Ureter (tissue), 1 donor: ENCODE measurements around the gene BRIP1. TPM values are rescaled to one million over a fixed set of nuclear protein-coding genes. Genes with fewer than 3 reads are reported as not detected.
"Not testable (repeated sequence)": the region's sequence is repeated elsewhere in the genome, so short reads cannot be mapped to it uniquely, and the experiment has no call there.

Source experiments
- DNase-seq: peaks from one replicate; pipeline ENCODE4 v3.0.0-alpha.2; 2020; ENCODE audit warnings: low spot score
- total RNA-seq: library from RNA; stranded (reverse); gene quantifications from one replicate; pipeline ENCODE4 v1.2.4, GENCODE V29; 2023
- donor health status: DM: yes; HTN: yes; CAD: no.

Gene BRIP1
- total RNA-seq, 1 donor from 2014 or later: 2.0 TPM

DNA sequence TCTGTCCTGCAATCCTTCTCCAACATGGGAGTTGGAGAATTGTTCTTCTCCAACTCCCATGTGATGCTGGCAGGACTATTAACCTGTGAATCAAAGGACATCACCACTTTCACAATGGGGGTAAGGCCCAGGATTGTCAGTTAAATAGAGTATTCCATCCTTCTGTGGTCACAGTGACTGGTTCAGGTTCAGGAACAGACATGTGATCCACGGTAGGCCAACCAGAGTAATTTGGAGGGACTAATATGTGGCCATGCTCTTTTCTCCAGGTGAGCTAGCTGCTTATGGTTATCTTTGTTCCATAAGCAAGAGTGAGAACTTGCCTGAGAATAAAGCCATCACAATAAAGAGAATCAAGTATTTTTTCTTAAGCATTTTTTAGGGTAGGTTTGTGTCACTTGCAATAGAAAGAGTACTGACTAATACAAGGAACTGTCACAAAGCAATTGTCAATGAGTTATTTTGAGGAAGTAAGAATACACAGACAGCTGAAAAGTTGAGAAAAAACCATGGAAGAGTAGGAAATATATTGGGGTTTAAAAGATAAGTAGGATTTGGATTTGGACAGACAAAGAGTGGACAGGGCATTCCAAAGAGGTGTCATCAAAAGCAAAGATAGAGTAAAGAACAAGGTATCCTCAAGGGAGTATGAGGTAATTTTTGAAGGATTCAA lies 63.4 kb downstream of the BRIP1 start:
- DNase-seq: no peak

GRCh38 chr17:61797283-61797682 lies 66.0 kb downstream of the BRIP1 start:
- no peak for DNase-seq

- DNase-seq: no peak
These were observed 67.8 kb downstream of the BRIP1 start for GRCh38 chr17:61795546-61795945.

DNA sequence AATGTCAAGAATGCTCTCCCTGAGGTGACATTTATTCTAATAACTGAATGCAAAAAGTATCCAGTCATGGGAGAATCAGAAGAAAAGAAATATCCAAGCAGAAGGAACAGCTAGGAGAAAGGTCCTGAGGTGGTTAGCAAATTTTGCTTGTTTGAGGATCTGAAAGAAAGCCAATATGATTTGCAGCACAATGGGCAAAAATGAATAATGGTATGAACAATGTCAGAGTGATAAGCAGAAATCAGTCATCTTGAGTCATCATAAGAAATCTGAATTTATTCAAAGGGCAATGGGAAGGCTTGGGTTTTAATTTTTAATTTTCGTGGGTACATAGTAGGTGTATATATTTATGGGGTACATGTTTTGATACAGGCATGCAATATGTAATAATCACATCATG lies 68.5 kb downstream of the BRIP1 start:
- no peak for DNase-seq

DNA sequence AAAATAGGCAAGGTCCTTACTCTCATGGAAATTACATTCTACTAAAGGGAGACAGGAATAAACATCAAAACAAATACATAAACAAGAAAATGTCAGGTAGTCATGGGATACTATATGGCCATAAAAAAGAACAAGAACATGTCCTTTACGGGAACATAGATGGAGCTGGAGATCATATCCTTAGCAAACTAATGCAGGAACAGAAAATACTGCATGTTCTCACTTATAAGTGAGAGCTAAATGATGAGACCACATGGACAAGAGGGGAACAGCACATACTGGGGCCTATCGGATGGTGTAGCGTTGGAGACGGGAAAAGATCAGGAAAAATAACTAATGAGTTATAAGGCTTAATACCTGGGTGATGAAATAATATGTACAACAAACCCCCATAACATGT lies 69.1 kb downstream of the BRIP1 start:
- no peak for DNase-seq

DNA sequence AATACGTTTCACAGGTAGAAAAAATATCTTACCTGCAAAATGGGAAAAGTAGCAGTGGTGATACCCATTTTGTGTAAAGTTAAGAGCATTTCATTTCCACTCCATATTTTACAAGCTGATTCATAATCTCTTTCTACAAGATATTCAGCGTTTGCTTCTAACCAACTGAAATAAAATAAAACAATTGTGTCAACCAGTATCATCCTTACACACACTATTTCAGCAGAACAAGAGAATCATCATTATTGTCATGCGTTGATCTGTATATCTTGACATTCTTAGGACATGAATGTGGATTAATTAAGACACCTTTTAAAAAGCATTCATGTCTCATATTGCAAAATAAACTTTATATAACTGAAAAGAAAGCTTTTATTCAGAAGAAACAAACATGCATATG lies 69.8 kb downstream of the BRIP1 start:
- no peak for DNase-seq

DNA sequence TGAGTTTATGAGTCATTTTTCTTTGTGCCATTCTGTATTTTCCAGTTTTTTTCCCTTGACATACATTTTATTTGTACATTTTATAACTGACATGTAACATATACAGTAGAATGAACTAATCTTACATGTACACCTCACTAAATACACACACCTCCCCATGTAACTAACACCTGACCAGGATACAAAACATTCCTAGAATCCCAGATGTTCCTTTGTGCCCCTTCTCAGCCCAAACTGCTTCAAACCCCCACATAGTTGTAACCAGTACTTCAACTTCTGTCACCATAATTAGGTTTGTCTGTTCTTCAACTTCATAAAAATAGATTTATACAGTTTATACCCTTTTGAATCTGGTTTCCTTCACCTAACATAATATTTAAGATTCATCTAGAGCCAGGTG lies 73.5 kb downstream of the BRIP1 start:
- DNase-seq: no peak

GRCh38 chr17:61786088-61786487 lies 77.2 kb downstream of the BRIP1 start:
- no peak for DNase-seq

DNA sequence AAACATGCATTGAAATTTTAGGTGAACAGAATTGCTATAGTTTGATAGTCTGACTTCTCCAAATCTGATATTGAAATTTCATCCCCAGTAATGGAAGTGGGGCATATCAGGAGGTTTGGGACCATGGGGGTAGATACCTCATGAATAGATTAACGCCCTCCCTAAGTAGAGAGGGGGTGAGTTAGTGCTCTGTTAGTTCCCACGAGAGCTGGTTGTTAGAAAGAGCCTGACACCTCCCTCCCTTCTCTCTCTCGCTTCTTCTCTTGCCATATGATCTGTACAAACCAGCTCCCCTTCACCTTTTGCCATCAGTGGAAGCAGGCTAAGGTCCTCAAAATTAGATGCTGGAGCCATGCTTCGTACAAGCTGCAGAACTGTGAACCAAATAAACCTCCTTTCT lies 78.8 kb downstream of the BRIP1 start:
- no peak for DNase-seq

GRCh38 chr17:61783556-61784304 lies 79.6 kb downstream of the BRIP1 start:
- DNase-seq: no peak

DNA sequence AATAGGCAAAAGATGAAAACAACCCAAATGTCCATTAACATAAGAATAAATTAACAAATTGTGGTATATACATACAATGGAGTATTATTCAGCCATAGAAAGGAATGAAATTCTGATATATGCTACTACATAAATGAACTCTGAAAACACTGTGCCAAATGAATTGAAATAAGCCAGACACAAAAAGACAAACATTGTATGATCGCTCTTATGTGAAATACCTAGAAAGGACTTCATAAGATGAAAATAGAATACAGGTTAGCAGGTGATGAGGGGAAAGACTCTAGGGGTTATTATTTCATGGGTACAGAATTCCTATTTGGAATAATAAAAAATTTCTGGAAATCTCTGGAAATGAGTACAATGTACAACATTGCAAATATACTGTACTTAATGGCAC lies 80.2 kb downstream of the BRIP1 start:
- no peak for DNase-seq

DNA sequence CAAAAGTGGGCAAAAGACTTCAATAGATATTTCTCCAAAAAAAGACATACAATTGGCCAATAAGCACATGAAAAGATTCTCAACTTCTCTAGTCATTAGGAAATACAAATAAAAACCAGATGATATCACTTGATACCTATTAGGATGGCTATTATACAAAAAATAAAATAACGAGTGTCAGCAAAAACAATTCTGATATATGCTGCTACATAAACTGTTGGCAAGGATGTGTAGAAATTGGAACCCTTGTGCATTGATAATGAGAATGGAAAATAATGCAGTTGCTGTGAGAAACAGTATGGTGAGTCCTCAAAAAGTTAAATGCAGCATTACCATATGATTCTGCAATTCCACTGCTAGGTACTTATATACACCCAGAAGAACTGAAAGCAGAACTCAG lies 80.6 kb downstream of the BRIP1 start:
- DNase-seq: no peak

GRCh38 chr17:61775364-61775763 lies 88.0 kb downstream of the BRIP1 start:
- no peak for DNase-seq

DNA sequence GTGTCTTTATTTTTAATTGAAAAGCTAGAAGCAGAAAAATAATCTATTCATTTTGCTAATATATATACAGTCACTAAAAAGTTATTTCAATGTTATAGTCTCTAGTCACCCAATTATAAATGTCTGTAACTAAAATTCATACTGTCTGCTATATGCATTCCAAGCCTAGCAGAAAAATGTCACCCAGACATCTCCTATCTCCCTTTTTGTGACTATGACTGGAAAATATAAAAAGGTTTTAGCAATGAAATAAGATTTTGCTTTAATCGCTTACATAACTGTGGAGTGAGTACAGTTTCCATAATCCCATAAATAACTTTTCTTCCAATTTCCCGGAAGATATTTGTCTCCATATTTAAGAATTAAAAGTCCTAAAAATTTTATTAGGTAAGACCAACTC lies 88.6 kb downstream of the BRIP1 start:
- no peak for DNase-seq

DNA sequence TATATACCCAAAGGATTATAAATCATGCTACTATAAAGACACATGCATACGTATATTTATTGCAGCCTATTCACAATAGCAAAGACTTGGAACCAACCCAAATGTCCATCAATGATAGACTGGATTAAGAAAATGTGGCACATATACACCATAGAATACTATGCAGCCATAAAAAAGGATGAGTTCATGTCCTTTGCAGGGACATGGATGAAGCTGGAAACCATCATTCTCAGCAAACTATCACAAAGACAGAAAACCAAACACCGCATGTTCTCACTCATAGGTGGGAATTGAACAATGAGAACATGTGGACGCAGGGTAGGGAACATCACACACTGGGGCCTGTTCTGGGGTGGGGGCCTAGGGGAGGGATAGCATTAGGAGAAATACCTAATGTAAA lies 89.2 kb downstream of the BRIP1 start:
- not testable (repeated sequence) for DNase-seq

- no peak for DNase-seq
These were observed 92.4 kb downstream of the BRIP1 start for GRCh38 chr17:61770752-61771533.

DNA sequence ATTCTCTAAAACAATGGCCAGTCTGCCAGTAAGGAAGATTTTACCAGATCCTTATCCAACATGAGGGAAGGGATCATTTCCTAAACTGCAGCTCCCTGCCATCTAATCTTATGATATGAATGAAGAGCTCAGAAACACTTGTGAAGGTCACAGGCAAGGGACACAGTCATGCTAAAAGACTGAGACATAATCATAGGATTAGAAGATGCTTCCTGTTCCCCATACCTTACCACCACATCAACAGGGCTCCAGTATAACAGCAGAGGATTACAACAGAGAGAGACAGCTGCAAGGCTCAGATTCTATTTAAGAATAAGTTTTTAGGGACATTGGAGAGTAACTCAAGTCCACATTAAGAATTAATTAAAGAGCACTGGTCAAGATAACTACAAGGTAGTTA lies 93.3 kb downstream of the BRIP1 start:
- no peak for DNase-seq

- no peak for DNase-seq
These were observed 94.9 kb downstream of the BRIP1 start for GRCh38 chr17:61768405-61768804.

- DNase-seq: no peak
These were observed 96.8 kb downstream of the BRIP1 start for GRCh38 chr17:61766520-61766919.

DNA sequence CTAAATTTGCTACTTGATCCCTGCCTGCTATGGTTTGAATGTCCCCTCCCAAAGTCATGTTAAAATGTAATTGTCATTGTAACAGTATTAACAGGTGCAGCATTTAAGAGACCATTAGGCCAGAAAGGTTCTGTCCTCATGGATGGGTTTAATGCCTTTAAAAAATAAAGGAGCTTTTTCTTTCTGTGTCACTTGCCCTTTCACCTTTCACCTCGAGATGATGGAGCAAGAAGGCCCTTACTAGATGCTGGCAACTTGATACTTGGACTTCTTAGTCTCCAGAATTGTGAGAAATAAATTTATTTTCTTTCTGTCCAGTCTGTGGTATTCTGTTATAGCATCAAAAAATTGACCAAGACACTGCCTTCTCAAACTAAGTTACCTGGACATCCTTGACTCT lies 98.5 kb downstream of the BRIP1 start:
- DNase-seq: no peak

- no peak for DNase-seq
These were observed 101.5 kb downstream of the BRIP1 start for GRCh38 chr17:61761827-61762226.

DNA sequence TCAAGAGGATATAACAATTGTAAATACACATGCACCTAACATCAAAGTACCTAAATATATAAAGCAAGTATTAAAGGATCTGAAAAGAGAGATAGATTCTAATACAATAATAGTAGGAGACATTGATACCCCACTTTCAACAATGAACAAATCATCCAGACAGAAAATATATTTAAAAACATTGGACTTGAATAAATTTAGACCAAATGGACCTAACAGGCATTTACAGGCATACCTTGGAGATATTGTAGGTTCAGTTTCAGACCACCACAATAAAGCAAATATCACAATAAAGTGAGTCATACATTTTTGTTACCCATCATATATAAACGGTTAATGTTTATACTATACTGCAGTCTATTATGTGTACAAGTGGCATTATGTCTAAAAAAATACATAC lies 104.0 kb downstream of the BRIP1 start:
- DNase-seq: no peak

DNA sequence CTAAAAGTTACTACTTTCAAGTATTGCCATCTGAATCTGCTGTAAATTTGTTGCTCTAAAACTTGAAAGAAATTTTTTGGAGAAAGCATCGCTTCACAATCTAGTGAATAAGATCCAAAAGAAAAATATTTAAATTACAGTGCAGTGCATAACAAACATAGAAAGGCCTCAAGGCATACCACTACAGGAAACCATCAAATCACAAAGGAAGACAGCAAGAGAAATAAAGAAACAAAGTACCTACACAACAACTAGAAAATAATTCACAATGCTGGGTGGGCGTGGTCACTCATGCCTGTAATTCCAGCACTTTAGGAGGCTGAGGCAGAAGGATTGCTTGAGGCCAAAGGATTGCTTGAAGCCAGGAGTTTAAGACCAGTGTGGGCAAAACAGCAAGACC lies 104.9 kb downstream of the BRIP1 start:
- DNase-seq: no peak
